Measurements from ENCODE around the gene CDC73.
A peak's percentile ranks its signal among the peaks of the same experiment; 100 is the strongest.
"Not testable (repeated sequence)": the region's sequence is repeated elsewhere in the genome, so short reads cannot be mapped to it uniquely, and the experiment has no call there.

Gene CDC73

DNA sequence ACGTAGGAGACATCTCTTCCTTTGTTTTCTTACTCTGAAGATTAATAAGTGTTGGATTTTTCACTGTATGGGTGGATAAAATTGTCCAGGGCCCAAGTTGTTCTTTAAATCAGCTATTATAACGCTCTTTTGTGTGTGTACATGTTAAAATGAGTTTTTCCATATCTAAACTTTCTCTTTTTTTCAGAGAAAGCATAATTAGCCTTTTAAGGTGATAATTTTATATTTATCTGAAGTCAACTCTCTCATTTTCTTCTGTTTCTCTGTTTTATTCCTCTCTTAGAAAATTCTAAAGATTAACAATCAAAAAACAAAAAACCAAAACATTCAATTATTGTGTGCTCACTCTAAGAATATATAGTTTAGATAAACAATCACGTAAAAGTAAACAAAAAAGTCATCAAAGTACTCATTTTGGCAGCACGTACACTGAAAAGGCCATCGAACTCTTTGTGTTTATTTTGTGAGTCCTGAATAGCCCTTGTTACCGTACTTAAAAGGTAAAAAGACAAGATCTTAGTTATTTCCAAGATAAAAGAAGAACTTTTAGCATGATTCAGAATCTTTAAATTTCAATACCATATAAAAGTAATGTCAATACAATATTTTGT is 7.2 kb upstream of the CDC73 start:
- no peak for DNase-seq

GRCh38 chr1:193115629-193116227 is 6.1 kb upstream of the CDC73 start:
- no peak for DNase-seq

- DNase-seq = not testable (repeated sequence)
These were observed 4.7 kb upstream of the CDC73 start for GRCh38 chr1:193117167-193117566.

DNA sequence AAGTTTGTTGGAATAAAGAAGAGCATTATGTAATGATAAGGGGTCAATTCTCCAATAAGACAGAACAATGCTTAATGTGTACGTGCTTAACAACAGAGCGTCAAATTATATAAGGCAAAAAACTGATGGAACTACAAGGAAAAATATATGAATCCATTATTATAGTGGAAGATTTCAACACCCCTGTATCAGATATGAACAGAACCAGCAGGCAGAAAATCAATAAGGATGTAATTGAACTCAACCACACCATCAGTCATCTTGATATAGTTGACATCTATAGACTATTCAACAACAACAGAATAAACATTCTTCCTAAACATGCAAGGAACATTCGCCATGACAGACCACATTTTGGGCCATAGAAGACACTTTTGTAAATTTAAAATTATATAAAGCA is 3.6 kb upstream of the CDC73 start:
- DNase-seq = no peak

- DNase-seq = no peak
These were observed 2.8 kb upstream of the CDC73 start for GRCh38 chr1:193118803-193119730.

DNA sequence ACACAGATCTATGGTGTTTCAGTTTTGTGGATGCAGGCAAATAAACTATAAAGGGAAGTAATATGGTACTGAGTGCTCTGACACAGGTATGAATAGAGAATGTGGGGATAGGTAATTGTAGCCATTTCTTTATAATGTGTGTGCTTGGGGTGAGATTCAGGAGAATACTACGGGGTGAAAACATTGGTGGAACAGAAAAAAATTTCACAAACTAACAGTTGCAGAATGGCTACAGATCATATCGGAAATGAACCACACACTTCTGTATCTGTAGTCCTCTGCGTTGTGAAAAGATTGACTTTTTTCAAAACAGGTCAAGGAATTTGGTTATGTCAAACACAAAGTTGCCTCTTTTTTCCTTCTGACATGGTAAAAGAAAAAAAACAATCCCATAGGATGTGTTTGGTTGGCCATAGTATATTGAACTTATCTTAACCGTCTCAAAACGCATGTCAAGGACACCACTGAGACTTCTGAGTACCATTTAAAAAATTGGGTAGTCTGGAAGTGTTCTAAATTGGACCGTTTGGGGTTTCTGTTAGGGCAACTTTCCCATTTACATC is 1.1 kb upstream of the CDC73 start:
- no peak for DNase-seq

GRCh38 chr1:193123751-193124150 is 1.9 kb downstream of the CDC73 start:
- no peak for DNase-seq

- no peak for DNase-seq
These were observed 3.5 kb downstream of the CDC73 start for GRCh38 chr1:193125369-193125768.

GRCh38 chr1:193131266-193131860 is 9.5 kb downstream of the CDC73 start:
- DNase-seq = no peak

DNA sequence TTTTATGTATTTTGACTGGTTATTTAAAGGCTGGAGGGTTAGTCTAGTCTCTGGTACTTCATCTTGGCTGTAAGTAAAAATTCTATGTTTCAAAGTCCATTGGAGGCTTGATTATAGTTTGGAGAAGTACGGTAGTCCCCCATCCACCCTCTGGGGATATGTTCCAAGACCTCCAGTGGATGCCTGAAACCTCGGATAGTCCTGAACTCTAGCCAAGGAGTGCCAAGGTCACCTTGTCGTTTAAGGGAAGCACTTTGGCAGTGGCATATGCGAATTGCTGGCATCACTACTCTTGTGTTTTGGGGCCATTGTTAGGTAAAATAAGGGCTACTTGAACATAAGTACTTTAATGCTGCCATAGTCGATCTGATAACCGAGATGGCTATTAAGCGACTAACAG is 18.4 kb downstream of the CDC73 start:
- no peak for DNase-seq

- DNase-seq = no peak
These were observed 20.0 kb downstream of the CDC73 start for GRCh38 chr1:193141804-193142203.

DNA sequence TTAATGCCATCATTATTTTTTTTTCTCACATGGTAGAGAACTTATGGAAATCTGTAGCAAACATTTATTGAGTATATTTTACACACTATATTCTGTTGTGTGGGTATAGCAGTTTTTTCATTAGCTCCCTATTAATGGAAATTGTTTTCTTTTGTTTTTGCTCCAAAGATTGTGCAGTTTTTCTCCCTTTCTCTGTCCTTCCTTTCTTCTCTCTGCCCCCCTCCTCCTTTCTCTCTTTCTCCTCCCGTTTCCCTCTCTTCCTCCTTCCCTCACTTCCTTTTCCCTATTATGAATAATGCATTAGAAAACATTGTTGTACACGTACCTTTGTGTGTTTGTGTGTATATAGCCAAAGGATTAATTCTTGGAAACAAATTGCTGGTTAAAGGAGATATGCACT is 20.6 kb downstream of the CDC73 start:
- no peak for DNase-seq

DNA sequence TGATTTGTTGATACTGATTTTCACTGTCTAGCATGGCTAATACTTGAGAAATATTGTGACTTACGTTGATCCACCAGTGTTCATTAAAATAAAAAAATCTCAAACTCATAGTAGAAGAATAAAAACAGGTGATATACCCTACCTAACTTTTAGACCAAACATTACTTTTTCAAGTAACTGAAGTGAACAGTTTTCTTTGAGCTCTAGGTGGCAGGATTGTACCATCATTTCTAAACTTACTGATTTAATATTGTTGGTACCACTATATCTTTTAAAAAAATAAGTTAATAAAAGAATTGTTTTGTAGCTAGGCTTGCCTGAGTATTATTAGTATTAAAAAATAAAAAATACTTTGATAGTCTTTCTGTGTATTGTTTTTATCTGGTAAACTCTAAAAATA is 21.5 kb downstream of the CDC73 start:
- DNase-seq = peak in 1 of 2 experiments; percentile 23

DNA sequence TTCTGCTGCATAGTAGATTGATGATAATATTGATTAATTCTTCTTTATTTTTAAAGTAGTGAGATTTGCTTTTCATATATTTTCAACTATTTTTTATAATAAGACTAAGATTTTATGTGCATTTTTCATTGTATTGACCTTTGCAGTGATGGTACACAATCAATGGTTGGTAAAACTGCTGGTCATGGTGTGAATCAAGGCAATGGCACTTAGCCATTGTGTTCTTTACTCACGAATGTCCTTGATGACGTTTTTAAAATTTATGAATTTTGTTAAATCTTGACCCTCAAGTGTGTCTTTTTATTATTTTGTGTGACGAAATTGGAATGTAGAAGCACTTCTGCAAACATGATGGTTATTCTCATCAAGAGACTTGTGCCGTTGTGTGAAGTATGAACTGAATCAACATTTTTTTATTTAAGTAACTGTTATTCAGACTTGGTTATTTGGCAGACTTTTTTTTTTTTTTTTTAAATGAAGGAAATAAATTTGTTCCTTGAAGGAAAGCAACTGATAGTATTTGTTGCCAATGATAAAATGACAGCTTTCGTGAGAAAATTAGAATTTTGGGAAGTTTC is 22.6 kb downstream of the CDC73 start:
- no peak for DNase-seq

DNA sequence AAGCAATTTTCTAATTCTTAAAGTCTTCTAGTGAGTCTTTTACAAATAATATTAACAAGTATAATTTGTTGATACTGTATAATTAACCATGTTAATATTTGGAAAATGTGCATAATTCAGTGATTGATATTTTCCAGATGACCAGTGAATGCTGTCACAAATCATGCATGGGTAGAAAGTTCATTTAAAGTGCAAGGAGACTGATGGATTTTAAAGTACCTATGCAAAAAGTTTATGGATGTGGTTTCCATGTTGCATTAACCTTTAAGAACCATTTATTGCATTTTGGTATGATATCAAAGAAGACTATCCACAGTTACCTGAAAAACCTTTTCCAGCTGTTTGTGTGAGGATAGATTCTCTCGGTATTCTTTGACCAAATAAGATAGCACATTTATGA is 23.2 kb downstream of the CDC73 start:
- DNase-seq = no peak

- no peak for DNase-seq
These were observed 34.4 kb downstream of the CDC73 start for GRCh38 chr1:193156117-193156821.

GRCh38 chr1:193156822-193157142 is 35.0 kb downstream of the CDC73 start:
- DNase-seq = no peak

DNA sequence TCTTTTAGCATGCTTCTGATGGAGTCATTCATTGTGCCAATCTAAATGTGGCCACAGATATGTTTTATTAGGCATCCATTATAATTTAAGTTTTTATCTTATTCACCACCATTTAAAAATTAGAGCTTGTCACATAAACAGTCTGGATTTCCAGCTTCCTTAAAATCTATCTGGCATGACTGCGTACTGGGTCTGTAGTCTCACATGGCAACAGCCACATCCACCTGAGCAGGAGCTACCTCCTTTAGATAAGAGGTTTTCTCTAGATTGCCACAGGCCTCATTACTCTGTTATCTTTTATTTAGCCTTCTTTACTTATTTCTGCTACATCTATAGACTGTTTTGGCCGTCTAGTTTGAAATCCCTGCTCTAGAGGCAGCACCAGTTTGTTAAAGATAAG is 35.5 kb downstream of the CDC73 start:
- DNase-seq = no peak

- no peak for DNase-seq
These were observed 54.3 kb downstream of the CDC73 start for GRCh38 chr1:193176113-193176512.

DNA sequence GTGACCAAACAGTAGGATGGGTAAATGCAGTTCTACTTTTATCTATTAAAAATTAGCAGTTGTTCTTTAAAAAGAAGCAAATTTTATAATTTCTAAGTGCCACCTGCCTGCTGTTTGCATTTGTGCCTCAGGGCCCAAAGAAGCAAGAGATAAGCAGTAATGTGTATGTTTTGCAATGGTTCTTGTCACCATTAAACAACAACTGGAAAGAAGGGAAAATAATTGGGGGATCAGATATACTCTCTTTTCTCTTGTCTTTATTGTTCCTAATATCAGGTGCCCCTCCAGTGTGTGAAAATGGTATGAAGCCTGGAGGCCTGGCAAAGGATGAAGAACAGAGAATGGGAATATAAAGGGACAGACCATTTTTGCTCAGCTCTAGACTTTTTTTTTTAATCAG is 55.0 kb downstream of the CDC73 start:
- no peak for DNase-seq

- no peak for DNase-seq
These were observed 57.3 kb downstream of the CDC73 start for GRCh38 chr1:193179094-193179493.

DNA sequence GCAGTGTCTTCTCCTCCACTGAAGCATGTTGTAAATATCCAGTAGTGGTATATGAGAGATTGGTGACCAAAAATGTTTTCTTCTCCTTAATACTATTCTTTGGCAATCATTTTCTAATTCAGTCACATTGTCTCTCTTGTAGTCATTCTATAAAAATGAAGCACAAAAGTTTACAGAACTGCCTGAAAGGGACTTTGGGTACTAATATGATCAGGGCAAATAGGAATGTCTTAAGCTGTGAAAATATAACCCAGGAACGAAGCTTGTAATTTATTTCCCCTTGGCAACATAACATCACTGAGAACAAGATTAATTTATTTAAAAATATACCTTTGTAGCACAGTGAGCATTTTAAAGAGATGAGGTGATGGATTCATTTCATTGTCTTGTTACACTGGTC is 59.7 kb downstream of the CDC73 start:
- no peak for DNase-seq
